Right lobe of liver (tissue), 4 donors: Measurements from ENCODE around the gene RPRD1B.

ENCODE experiments used
- CTCF ChIP-seq, 4 donors: fragments of 200-600 bp in 3 of 4; fragments of 450-650 bp in 1 of 4; IDR thresholded peaks; one replicate each; pipeline versions ENCODE4 v1.5.1 to v1.8.0; 2016 to 2022; ENCODE audit warnings: antibody characterized with exemption in 4 of 4, mild to moderate bottlenecking in 2 of 4
- POLR2A ChIP-seq: fragments of 450-650 bp; IDR thresholded peaks from one replicate; pipeline ENCODE4 v1.6.1; 2017; ENCODE audit warnings: antibody characterized with exemption, mild to moderate bottlenecking
- donor health status: DM: no; HTN: no; CAD: no.
- donor health status: DM: no; HTN: no; CAD: no.
- donor health status: DM: no; HTN: yes; CAD: no.

- TF ChIP-seq CTCF (IDR thresholded peaks at IDR 0.05), result no peak
- no peak for TF ChIP-seq POLR2A
Observed at GRCh38 chr20:38128691-38129090, 95.1 kb downstream of the RPRD1B start.
